Measurements from ENCODE around the gene CRHR2. TPM values are rescaled to one million over a fixed set of nuclear protein-coding genes. Genes with fewer than 3 reads are reported as not detected.

Gene CRHR2
- total RNA-seq, 4 donors from 2014 or later: 1.1 TPM; not detected in 3

GRCh38 chr7:30688718-30689221 lies 6.5 kb upstream of the CRHR2 start:
- TF ChIP-seq CTCF (IDR thresholded peaks at IDR 0.05; ENCODE audit: low read depth): no peak

- TF ChIP-seq CTCF (IDR thresholded peaks at IDR 0.05; ENCODE audit: low read depth): no peak
Measured at GRCh38 chr7:30687604-30688003, 5.3 kb upstream of the CRHR2 start.

- no peak for TF ChIP-seq CTCF (IDR thresholded peaks at IDR 0.05; ENCODE audit: low read depth)
Measured at GRCh38 chr7:30684351-30684750, 2.1 kb upstream of the CRHR2 start.

- no peak for TF ChIP-seq CTCF (IDR thresholded peaks at IDR 0.05; ENCODE audit: low read depth)
Measured at GRCh38 chr7:30683816-30684215, 1.6 kb upstream of the CRHR2 start.

GRCh38 chr7:30683306-30683705 lies 1.1 kb upstream of the CRHR2 start:
- TF ChIP-seq CTCF (IDR thresholded peaks at IDR 0.05; ENCODE audit: low read depth): no peak

- TF ChIP-seq CTCF (IDR thresholded peaks at IDR 0.05; ENCODE audit: low read depth): no peak
Measured at GRCh38 chr7:30681815-30682211, 443 bp downstream of the CRHR2 start.

GRCh38 chr7:30681331-30681797 lies 892 bp downstream of the CRHR2 start:
- TF ChIP-seq CTCF (IDR thresholded peaks at IDR 0.05; ENCODE audit: low read depth): no peak

Measured in subcutaneous adipose tissue (tissue), 4 donors.